GM06990 (cell line): Measurements from ENCODE around the gene GPR87.

Source experiments
- DNase-seq: peaks from one replicate; pipeline ENCODE4 v3.0.0-alpha.2; 2011; ENCODE audit not compliant: insufficient read length; ENCODE audit errors: extremely low read depth
- H3K27me3 ChIP-seq: replicated peaks from 2 replicates; pipeline ENCODE4 v1.6.0; 2011; ENCODE audit warnings: low read length; ENCODE audit not compliant: control insufficient read depth, insufficient read depth
- H3K36me3 ChIP-seq: 2 replicates; pipeline ENCODE4 v1.5.1; 2011; ENCODE audit warnings: low read length; ENCODE audit not compliant: control insufficient read depth, insufficient read depth
- H3K4me3 ChIP-seq: replicated peaks from 2 replicates; pipeline ENCODE4 v1.5.1; 2011; ENCODE audit warnings: low read depth, mild to moderate bottlenecking, control low read depth, low read length
- TF ChIP-seq, protein P1 (sequence below): IDR thresholded peaks from 2 replicates; pipeline ENCODE4 v1.5.1; 2011; ENCODE audit warnings: low read length, control low read depth, mild to moderate bottlenecking, inconsistent platforms; ENCODE audit not compliant: insufficient read depth, poor library complexity, severe bottlenecking

Gene GPR87

DNA sequence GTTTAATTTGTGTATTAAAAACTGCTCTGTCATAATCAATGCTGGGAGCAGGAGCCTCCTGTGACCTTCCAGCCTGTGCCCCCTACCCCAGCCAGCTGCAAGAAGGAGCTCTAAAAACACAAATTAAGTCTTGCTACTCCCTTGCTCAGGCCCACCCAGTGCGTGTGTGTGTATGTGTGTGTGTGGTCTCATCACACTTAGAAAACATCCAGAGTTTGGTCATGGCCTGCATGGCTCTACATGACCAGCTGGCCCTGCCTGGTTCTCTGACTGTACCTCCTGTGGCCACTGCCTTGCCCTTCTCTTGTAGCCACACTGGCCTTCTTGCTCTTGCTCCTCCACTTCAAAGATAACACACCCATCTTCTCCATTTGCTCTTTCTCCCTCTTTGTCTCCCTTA is 52.0 kb downstream of the GPR87 start:
- H3K27me3 ChIP-seq = no peaks in the 10 kb centered on the region
- no peaks in the 10 kb centered on the region for H3K36me3 ChIP-seq
- H3K4me3 ChIP-seq = no peak overlapping the region
- no peak for DNase-seq
- TF ChIP-seq, protein P1, sequence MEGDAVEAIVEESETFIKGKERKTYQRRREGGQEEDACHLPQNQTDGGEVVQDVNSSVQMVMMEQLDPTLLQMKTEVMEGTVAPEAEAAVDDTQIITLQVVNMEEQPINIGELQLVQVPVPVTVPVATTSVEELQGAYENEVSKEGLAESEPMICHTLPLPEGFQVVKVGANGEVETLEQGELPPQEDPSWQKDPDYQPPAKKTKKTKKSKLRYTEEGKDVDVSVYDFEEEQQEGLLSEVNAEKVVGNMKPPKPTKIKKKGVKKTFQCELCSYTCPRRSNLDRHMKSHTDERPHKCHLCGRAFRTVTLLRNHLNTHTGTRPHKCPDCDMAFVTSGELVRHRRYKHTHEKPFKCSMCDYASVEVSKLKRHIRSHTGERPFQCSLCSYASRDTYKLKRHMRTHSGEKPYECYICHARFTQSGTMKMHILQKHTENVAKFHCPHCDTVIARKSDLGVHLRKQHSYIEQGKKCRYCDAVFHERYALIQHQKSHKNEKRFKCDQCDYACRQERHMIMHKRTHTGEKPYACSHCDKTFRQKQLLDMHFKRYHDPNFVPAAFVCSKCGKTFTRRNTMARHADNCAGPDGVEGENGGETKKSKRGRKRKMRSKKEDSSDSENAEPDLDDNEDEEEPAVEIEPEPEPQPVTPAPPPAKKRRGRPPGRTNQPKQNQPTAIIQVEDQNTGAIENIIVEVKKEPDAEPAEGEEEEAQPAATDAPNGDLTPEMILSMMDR = no peak

GRCh38 chr3:151262871-151263525 is 53.6 kb downstream of the GPR87 start:
- TF ChIP-seq, protein P1 = no peak
- H3K36me3 ChIP-seq = no peaks in the 10 kb centered on the region
- no peak overlapping the region for H3K4me3 ChIP-seq
- no peak for DNase-seq
- H3K27me3 ChIP-seq = no peaks in the 10 kb centered on the region

DNA sequence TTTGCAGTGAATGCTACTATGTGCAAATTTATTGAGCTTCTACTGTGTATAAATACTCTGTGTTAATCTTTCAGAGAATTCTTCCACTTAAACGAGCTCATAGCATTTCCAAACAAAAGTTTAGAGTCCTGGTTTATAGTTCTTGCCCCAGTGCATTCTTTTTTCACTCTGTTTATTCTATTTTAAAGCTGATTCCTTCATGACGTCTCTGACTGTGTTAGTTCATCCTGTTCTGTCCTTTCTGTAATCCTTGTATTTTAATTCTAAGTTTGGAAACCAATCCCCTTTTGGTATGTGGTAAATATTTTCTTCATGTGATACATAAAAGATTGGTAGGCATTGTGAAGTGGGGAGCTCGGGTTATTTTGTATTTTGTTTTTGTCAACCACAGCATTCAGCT is 57.0 kb downstream of the GPR87 start:
- DNase-seq = no peak
- Histone ChIP-seq H3K36me3 (no peaks in the 10 kb centered on the region), H3K4me3 (no peak overlapping the region), H3K27me3 (no peaks in the 10 kb centered on the region)
- TF ChIP-seq, protein P1 = no peak

DNA sequence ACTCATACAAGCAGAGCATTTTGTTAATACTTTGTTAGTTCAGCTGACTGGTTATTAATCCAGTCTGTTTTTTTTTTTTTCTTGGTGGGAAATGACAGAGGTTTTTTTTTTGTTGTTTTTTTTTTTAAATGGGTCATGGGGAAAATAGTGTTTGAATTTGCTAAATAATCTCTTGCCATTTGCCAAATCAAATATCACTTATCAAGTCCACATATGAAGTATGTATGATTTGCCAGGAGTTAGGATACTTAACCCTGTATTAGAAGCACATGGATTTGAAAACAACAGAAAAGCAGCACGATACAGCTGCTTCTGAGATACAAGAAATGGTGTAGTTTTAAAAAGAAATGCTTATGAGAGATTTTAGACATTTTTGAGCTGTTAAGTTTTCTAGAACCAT is 59.9 kb downstream of the GPR87 start:
- no peak overlapping the region for H3K4me3 ChIP-seq
- H3K36me3 ChIP-seq = no peaks in the 10 kb centered on the region
- H3K27me3 ChIP-seq = no peaks in the 10 kb centered on the region
- DNase-seq = no peak
- TF ChIP-seq, protein P1 = no peak

DNA sequence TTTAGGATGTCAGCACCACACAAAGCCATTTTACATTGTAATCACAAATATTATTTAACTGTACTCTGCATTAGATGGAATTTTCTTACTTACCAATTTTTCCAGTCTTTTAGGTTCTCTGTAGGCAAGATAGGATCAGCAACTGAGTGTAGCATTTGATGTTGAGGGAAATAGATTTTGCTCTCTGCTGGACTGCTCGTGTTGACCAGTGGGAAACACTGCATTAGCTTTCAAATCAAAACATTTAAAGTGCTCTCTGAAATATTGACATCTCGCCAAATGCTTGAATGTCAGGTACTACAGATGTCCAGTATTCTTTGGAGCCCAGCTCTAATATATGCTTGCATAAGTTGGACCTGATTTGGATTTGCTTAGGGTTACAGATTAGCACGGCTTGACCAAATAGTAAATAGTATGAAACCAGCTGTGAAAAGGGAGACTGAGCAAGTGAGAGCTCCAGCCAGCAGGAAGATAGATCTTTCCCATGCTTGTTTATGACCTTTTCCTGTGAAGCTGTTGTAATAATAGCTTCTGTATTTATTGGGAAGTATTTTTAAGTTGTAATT is 67.8 kb downstream of the GPR87 start:
- Histone ChIP-seq H3K27me3 (no peaks in the 10 kb centered on the region), H3K4me3 (no peak overlapping the region), H3K36me3 (no peaks in the 10 kb centered on the region)
- TF ChIP-seq, protein P1 = no peak
- DNase-seq = no peak
